Transverse colon (tissue), 4 donors: Measurements from ENCODE around the gene HSPG2.

Experiments
- CTCF ChIP-seq, 5 experiments: fragments of 200-600 bp in 3 of 5; fragments of 450-650 bp in 2 of 5; sonication (generic) in 3 of 5; IDR thresholded peaks; 1 replicate in 2 of 5; 2 replicates in 3 of 5; pipeline ENCODE4 v1.5.1; 2016 to 2017; ENCODE audit warnings: antibody characterized with exemption in 5 of 5, inconsistent platforms in 3 of 5, mild to moderate bottlenecking in 2 of 5, moderate library complexity in 1 of 5
- POLR2A ChIP-seq: fragments of 450-650 bp; IDR thresholded peaks from one replicate; pipeline ENCODE4 v1.6.1; 2016; ENCODE audit warnings: antibody characterized with exemption, mild to moderate bottlenecking, moderate library complexity
- POLR2AphosphoS5 ChIP-seq, 3 donors: sonication (generic); formaldehyde crosslinking; IDR thresholded peaks; one replicate each; pipeline ENCODE4 v1.6.1; 2016; ENCODE audit warnings: antibody characterized with exemption in 3 of 3

DNA sequence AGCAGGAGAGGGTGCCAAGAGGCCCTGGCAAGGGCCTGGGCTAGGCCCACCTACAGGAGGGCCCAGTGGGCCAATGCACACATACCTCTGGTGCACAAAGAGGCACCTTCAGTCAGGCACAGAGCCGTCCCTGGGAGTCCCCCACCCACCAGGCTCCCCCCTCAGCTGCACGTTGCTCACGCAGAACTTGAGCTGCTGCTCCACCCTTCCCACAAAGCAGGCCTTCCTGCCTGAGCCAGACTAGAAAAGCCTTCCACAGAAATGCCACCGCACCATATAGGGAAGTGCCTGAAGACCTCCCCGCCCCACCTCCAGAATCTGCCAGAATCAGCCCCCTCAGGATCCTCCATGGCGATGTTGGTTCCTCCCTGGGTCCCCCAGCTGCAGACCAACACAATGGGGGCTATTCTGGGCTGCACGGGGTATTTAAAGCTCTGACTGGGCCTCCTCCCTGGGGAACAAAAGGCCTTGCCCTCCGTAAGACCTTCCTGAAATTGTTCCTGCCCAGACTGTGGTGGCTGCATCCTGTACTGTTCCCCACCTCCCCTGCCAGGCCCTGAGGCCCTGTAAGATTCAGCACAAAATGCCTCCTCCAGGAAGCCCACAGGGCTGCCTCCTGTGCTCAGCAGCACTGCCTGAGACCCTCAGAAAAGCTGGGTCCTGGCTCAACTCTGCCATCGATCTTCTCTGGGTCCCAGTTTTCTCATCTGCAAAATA, 27.2 kb downstream of the HSPG2 start:
- TF ChIP-seq CTCF (IDR thresholded peaks at IDR 0.05) (no peak), POLR2A (no peak), POLR2AphosphoS5 (IDR thresholded peaks at IDR 0.05) (no peak)
